NCI-H1092 (cell line): ENCODE measurements around the gene FRS3.

Experiments
- DNase-seq: peaks from one replicate; lab custom pipeline; 2025; lab: John Stamatoyannopoulos, UW

The FRS3 gene

DNA sequence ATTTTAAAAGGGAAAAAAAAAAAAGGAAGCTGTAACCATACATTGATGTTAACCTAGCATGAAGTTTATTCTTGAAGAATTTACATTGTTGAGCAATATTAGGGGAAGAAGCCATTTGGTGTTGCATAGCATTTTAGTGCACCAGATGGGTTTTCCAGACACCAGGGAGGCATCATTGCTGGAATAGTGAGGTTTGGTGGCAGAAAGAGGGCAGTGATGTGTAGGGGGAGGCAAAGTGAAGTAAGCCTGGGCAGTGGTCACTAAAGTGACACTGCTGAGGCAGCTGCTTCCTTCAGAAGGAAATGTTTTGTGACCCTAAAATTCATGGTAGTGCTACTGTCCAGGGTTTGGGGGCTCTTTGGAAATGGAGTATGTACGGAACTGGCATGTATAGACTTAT is 10.3 kb upstream of the FRS3 start:
- DNase-seq, result no peak

DNA sequence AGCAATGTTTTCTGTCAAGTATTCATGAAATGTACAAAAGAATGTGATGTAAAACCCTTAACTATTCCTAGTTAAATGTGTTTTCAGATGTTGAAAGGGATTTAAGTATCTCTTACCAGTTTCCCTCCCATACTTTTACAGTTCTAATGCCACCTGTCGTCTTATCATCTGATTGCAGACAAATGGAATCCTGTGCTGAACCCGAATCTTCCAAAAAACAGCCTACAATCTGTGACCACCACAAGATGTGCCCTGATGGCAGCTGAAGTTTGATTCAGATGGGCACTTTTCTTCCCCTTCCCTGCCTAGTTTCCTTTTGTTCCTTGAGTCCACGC is 9.7 kb upstream of the FRS3 start:
- no peak for DNase-seq

DNA sequence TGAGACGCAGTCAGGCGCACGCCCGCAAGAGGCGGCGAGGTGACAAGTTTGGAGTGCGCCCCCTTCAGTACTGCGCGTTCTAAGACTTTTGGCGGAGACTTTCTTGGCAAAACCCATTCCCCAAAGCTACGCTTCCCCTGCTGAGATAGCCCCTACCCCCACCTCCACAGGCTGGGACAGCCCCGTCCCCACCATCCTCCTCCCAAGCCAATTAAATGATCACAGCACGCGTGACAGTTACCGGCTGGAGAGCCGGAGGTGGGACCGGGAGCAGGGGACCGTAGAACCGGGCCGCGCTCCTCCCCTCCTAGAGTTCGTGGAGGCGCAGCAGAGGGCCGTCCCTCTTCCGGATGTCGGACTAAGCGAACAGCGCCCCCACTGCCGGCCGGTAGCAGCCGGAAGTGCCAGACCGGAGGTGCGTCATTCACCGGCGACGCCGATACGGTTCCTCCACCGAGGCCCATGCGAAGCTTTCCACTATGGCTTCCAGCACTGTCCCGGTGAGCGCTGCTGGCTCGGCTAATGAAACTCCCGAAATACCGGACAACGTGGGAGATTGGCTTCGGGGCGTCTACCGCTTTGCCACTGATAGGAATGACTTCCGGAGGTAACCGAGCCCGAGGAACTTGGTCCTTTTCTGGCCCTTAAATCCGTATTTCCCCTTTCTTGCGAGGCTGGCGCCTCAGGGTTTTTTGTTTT is 7.7 kb upstream of the FRS3 start, which contains the start of gene TOMM6:
Gene TOMM6 (plus strand): TSS at position 476 of the 699 bp plus-strand sequence. CDS start 4 bp downstream, at position 480.
- peak; percentile 86 for DNase-seq

DNA sequence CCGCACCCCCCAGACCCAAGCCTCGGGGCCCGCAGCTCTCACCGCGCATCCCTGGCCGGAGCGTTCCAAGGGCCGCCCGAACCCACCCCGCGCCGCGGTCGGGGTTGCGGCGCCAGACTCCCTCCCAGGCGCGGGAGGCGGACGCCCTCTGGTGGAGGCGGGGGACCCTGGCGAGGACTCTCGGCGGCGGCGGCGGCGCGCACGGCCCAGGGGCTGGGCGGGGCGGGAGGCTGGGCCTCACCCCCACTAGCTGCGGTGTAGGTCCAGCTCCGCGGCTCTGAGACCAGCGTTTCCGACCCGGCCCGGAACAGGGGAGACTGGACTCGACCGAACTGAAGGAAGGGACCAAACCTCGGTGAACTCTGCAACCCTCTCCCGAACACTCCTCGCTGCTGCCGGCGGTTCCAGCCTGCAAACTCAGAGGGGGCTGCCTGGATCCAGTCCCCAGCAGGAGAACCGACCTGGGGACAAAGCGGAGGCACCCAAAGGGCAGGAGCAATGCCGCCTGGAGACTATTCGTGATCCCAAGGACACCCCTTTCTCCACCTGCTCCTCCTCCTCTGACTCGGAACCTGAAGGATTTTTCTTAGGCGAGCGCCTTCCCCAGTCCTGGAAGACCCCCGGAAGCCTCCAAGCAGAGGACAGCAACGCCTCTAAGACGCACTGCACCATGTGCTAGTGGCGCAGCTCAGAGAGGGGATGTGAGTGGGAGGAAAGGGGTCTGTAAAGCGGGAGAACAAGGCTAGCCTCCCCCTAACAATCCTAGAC is 6.9 kb upstream of the FRS3 start:
- DNase-seq, result peak; percentile 60

- DNase-seq, result no peak
Observed at GRCh38 chr6:41785689-41786450, 6.2 kb upstream of the FRS3 start.

DNA sequence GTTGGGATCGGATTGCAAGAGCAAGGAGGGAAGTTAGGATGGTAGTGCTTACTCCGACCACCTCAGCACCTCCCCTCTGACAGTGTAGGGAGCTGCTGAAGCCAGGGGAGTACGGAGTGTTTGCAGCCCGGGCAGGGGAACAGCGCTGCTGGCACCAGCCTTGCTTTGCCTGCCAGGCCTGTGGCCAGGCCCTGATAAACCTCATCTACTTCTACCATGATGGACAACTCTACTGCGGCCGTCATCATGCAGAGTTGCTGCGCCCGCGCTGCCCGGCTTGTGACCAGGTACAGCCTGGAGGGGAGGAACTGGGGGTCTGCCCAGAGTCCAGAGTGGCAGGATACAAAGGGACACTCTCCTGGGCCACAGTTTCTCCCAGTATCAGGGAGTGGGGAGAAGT is 5.6 kb upstream of the FRS3 start:
- DNase-seq, result no peak

GRCh38 chr6:41784581-41785171 is 5.0 kb upstream of the FRS3 start:
- DNase-seq, result no peak

DNA sequence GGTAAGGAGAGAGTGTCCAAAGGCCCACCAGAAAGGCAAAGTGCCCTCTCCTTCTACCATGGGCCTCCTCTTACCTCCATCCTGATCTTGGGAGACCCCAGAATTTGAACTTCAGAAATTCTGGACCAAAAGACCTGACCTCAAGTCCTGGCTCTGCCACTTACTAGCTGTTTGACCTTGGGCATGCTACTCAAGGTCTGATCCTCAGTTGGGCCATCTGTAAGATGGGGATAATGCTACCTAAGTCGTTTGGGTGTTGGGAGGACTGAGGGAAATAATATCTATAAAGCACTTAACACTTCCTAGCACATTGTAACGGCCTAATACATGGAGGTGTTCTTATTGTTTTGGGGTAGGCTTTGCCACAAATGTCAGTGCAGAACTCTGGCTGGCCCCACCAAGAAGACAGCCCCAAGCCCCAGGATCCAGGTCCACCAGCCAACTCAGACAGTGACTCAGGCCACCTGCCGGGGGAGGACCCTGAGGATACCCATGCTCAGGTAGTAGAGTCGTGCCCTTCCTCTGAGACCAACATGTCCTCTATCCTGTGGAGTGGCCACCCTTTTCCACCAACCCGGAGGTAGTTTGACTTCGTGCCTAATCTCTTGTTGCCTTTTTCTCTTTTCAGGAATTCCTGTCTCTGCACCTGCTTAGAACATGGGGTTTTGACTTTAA is 3.5 kb upstream of the FRS3 start:
- no peak for DNase-seq

GRCh38 chr6:41781366-41781730 is 1.6 kb upstream of the FRS3 start:
- no peak for DNase-seq

DNA sequence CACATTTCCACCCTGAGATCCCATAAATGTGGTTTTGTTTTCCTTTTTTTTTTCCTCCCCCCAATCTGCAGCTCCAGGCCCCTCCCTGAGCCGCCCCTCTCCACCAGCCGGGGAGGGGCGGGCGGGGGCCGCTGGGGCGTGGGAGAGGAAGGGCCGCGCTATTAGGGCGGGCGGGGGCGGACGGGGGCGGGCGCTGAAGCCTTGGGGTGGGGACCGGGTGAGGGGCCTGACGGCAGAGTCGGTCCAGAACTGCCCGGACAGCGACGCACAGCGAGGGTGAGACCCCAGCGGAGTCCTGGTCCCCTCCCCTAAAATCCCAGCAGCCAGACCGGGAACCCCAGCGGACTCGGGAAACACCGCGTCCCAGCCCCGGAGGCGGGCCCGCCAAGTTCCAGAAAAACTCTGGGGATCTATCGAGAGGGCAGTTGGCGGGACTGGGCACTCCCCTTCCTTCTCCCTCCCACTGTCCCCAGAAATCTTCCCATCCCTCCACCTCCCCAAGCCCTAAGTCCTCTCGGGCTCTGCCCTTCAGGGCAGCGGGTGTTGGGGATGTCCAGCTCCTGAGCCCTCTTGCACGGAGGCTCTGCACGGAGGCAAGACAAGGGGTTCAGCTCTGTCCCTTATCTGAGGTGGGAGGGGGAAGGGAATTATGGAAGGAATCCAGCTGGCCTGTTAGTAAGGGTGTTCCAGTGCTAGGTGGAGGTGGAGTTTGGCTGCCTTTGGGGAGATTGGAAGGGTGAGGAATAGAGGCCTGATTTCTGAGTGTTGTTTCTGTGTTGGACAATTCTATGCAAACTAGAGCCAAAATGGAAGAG is 1.1 kb upstream of the FRS3 start, which contains the start of gene PRICKLE4:
Gene PRICKLE4 (plus strand): TSS at position 232 of the 815 bp plus-strand sequence. CDS start 2,692 bp downstream, outside the sequence.
- no peak for DNase-seq

GRCh38 chr6:41779336-41779735 is 364 bp downstream of the FRS3 start:
- no peak for DNase-seq

GRCh38 chr6:41778895-41779294 is 805 bp downstream of the FRS3 start:
- no peak for DNase-seq

- DNase-seq, result no peak
Observed at GRCh38 chr6:41777551-41778285, 2.0 kb downstream of the FRS3 start.

GRCh38 chr6:41775293-41775882 is 4.3 kb downstream of the FRS3 start:
- no peak for DNase-seq

- no peak for DNase-seq
Observed at GRCh38 chr6:41774841-41775240, 4.9 kb downstream of the FRS3 start.

DNA sequence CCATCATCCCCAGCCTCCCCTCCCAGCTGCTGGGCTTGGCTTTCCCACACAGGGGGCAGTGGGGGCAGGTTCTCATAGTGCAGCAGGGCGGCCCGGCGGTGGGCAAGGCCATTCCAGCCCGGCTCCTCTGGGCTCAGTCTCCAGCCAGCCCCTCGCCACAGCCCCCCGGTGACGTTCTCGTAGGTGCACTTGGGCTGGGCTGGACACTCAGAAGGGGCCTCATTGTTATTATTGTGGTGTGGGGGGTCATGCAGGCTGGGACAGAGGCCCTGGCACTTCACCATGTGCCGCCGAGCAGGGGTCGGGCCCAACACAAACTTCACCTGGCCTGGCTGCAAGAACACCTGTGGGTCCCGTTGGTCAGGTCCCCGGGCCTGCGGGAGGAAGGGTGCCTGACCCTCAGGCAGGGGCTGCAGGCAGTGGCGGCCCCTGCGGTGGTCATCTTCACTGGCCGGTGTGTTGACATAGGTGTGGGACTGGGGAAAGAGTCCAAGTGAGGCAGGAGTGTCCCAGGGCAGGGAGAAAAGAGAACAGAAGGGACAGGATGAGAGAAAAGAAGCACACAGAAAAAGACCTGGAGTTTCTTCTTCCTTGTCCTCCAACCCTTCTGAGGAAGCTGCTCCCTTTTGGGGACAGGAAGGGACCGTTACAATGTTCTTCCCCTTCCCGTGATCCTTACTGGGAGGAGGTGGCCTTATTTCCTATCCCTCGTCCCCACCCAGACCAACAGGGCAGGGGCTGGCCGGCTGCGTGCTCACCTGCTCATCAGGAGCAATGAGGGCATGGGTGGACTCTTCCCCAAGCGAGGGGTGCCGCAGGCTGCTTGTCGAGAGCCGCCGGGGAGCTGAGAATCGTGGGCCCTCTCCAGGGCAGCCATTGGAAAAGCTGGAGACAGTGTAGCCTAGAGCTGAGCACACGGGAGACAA is 8.4 kb downstream of the FRS3 start:
- DNase-seq, result no peak

DNA sequence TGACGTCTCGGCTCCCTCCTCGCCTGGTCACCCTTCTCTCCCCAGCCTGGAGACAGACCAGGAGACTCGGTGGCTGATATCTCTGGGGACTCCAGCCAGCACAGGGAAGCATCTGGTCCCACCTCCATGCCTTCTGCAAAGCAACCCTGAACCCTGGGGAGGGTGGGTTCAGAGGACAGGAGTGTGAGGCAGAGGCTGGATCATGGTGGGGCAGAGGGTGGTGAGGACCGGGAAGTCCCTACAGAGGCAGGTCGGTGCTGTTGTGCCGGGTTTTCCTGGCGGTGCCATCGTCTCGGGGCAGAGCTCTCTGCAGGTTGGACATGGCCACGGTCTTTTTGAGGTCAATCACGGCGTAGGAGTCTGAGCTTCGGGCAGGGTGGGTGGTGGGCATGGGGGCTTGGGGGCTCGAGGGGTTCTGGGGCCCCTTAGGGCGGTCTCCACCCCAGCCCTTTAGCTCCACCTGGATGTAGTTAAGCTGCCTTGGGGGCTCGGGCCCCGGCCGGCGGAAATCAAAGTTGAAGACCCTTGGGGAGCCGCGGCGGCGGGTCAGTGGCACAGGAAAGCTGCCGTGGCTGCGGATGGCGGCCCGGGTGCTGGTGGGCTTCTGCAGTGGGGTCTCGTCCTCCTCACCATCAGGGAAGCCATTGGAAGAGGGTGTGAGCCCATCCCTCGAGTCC is 9.2 kb downstream of the FRS3 start:
- no peak for DNase-seq

DNA sequence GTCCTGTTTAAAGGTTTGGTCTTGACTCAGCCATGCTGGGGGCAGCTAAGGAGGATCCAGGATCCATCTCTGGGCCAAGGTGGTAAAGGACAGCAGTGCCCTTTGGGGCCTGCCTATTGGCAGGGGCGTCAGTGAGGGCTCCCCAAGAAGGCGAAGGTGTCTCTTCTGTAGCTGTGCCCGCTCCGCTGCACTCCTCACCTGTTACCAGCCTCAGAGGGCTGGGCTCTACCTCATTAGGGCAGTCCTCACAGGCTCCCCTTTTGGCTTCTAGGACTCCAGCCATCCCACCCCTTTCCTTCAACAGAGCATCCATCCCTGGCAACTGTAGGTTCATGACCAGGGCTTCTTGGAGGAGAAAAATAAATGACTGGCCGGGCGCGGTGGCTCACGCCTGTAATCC is 10.3 kb downstream of the FRS3 start:
- no peak for DNase-seq
